K562 (cell line): ENCODE results near the gene SPTBN4. TPM values are rescaled to one million over a fixed set of nuclear protein-coding genes. Genes with fewer than 3 reads are reported as not detected.

ENCODE experiments used
- ARID3A ChIP-seq: IDR thresholded peaks from 2 replicates; pipeline ENCODE4 v1.6.1; 2012; ENCODE audit warnings: low read depth, low read length, improper control_type of control experiment, borderline replicate concordance
- CBX8 ChIP-seq: fragments of 200-600 bp; sonication (generic); IDR thresholded peaks from 2 replicates; pipeline ENCODE4 v1.6.1; 2012; ENCODE audit warnings: borderline replicate concordance, mixed run types, low read depth, mild to moderate bottlenecking, moderate library complexity, mixed read lengths, low read length, control low read depth, inconsistent platforms; ENCODE audit not compliant: poor library complexity, severe bottlenecking; ENCODE audit errors: extremely low read depth
- CREM ChIP-seq: IDR thresholded peaks from 2 replicates; pipeline ENCODE4 v1.6.1; 2014; ENCODE audit warnings: antibody characterized with exemption, low read depth
- E2F6 ChIP-seq, 2 experiments: IDR thresholded peaks; 2 replicates each; pipeline ENCODE4 v1.6.1; 2011; ENCODE audit warnings: borderline replicate concordance in 1 of 2, control low read depth in 1 of 2, low read depth in 1 of 2, low read length in 1 of 2, mild to moderate bottlenecking in 1 of 2, mixed read lengths in 1 of 2, moderate library complexity in 1 of 2; ENCODE audit not compliant: insufficient read depth in 1 of 2, insufficient read length in 1 of 2, poor library complexity in 1 of 2, severe bottlenecking in 1 of 2; ENCODE audit errors: extremely low read depth in 1 of 2
- E4F1 ChIP-seq: fragments of 250-450 bp; sonication (Bioruptor Pico); IDR thresholded peaks from 2 replicates; pipeline ENCODE4 v1.5.0; 2021; ENCODE audit warnings: mild to moderate bottlenecking, borderline replicate concordance
- EHMT2 ChIP-seq: fragments of 450-650 bp; IDR thresholded peaks from 2 replicates; pipeline ENCODE4 v1.6.1; 2018; ENCODE audit warnings: antibody characterized with exemption
- ERF ChIP-seq: fragments of 450-650 bp; formaldehyde crosslinking; IDR thresholded peaks from 2 replicates; pipeline ENCODE4 v1.4.0; 2020; ENCODE audit warnings: mild to moderate bottlenecking, mixed read lengths
- GATAD2A ChIP-seq: fragments of 450-650 bp; IDR thresholded peaks from 2 replicates; pipeline ENCODE4 v1.6.1; 2017
- HIVEP1 ChIP-seq: fragments of 250-450 bp; sonication (Bioruptor Pico); IDR thresholded peaks from 2 replicates; pipeline ENCODE4 v1.4.0; 2020; ENCODE audit warnings: mild to moderate bottlenecking
- HMGXB4 ChIP-seq: sonication (generic); formaldehyde crosslinking; IDR thresholded peaks from 2 replicates; pipeline ENCODE4 v1.8.1; 2023; ENCODE audit warnings: mild to moderate bottlenecking, missing genetic modification reagents
- HNRNPH1 ChIP-seq: fragments of 200-400 bp; formaldehyde crosslinking; optimal IDR thresholded peaks from 2 replicates; pipeline ENCODE3; 2017; ENCODE audit warnings: low read depth, mild to moderate bottlenecking, low read length, moderate library complexity
- HSF4 ChIP-seq: fragments of 250-450 bp; sonication (Bioruptor Pico); IDR thresholded peaks from 2 replicates; pipeline ENCODE4 v2.1.2; 2022; ENCODE audit warnings: mild to moderate bottlenecking, moderate library complexity, borderline replicate concordance
- IRF9 ChIP-seq: fragments of 450-650 bp; IDR thresholded peaks from 2 replicates; pipeline ENCODE4 v1.6.1; 2016; ENCODE audit warnings: missing biosample characterization, missing genetic modification characterization
- MCM5 ChIP-seq: fragments of 450-650 bp; IDR thresholded peaks from 2 replicates; pipeline ENCODE4 v1.6.1; 2016; ENCODE audit warnings: low read depth
- RFX7 ChIP-seq: fragments of 250-450 bp; sonication (Bioruptor Pico); IDR thresholded peaks from 2 replicates; pipeline ENCODE4 v1.5.1; 2021; ENCODE audit warnings: mild to moderate bottlenecking
- SMAD1 ChIP-seq: fragments of 150-350 bp; IDR thresholded peaks from 2 replicates; pipeline ENCODE4 v1.6.1; 2014; ENCODE audit warnings: low read length, low read depth; ENCODE audit not compliant: partially characterized antibody
- SMAD4 ChIP-seq: fragments of 250-450 bp; sonication (Bioruptor Pico); conservative IDR thresholded peaks from 2 replicates; pipeline ENCODE4 v1.8.0; 2021; ENCODE audit warnings: inconsistent platforms, mild to moderate bottlenecking, moderate library complexity
- TCF7L2 ChIP-seq: fragments of 150-350 bp; IDR thresholded peaks from 2 replicates; pipeline ENCODE4 v1.6.1; 2016; ENCODE audit warnings: low read depth, mild to moderate bottlenecking, low read length, moderate library complexity
- ZKSCAN8 ChIP-seq: fragments of 200-800 bp; sonication (Bioruptor generic); IDR thresholded peaks from 2 replicates; pipeline ENCODE4 v1.6.1; 2016; ENCODE audit warnings: missing genetic modification characterization, missing compliant biosample characterization
- polyA plus RNA-seq, 8 experiments: library from polyadenylated mRNA; depleted of rRNA in 4 of 8; stranded (reverse) in 5 of 8; unstranded in 3 of 8; fragments of >200 nt; fragmentation: Nextera tagmentation in 2 of 8; fragmentation: Illumina TruSeq in 1 of 8; extraction: Ambion mirVana in 2 of 8; extraction: Trizol in 1 of 8; gene quantifications; 2 replicates each; pipeline versions ENCODE4 v1.2.1 to v1.2.3, GENCODE V29; 2011 to 2014; ENCODE audit warnings: inconsistent platforms in 1 of 8, missing spikeins in 1 of 8
- total RNA-seq, 7 experiments: library from RNA; depleted of rRNA in 6 of 7; stranded (reverse); fragments of >200 nt in 6 of 7; fragmentation: Illumina TruSeq in 2 of 7; extraction: Trizol in 2 of 7; gene quantifications; 2 replicates each; pipeline versions ENCODE4 v1.2.1 to v1.2.3, GENCODE V29; 2011 to 2021; ENCODE audit warnings: low replicate concordance in 1 of 7

SPTBN4 gene
- total and polyA plus RNA-seq, 9 of the 15 experiments (the other 6 are each of a cell fraction or from before 2014, with no cell fraction given) = 0.01 to 1.5 (median 0.86) TPM

GRCh38 chr19:40576585-40577451, 110.0 kb downstream of the SPTBN4 start, which contains the start of gene SHKBP1 (continued):
- TF ChIP-seq E2F6 (IDR thresholded peaks at IDR 0.05; ENCODE audit: borderline replicate concordance in 1 of 2, extremely low read depth in 1 of 2, insufficient read depth in 1 of 2, insufficient read length in 1 of 2, low read depth in 1 of 2, low read length in 1 of 2, poor library complexity in 1 of 2, severe bottlenecking in 1 of 2) = peak in 1 of 2 experiments; percentile 33
- no peak for TF ChIP-seq SMAD1
- TF ChIP-seq ERF (CRISPR knock-in tag) = no peak
- TF ChIP-seq CREM = peak; percentile 23; the same call in 1 of the 2 replicates
- TF ChIP-seq EHMT2 = no peak
- TF ChIP-seq HNRNPH1 = no peak
- TF ChIP-seq SMAD4 (CRISPR knock-in tag) = no peak
- TF ChIP-seq HMGXB4 (CRISPR knock-in tag) = no peak
- TF ChIP-seq RFX7 (CRISPR knock-in tag) = no peak
- no peak for TF ChIP-seq E4F1
- TF ChIP-seq IRF9 (tag) = no peak
- no peak for TF ChIP-seq HSF4 (CRISPR knock-in tag)
- no peak for TF ChIP-seq CBX8
- no peak for TF ChIP-seq ZKSCAN8
- no peak for TF ChIP-seq ARID3A
- no peak for TF ChIP-seq MCM5
- peak; percentile 2; the same call in 1 of the 2 replicates for TF ChIP-seq HIVEP1 (CRISPR knock-in tag)
- no peak for TF ChIP-seq TCF7L2
- no peak for TF ChIP-seq GATAD2A
